OCI-LY3 (cell line): ENCODE results near the gene ZNF134.

Source experiments
- H2AFZ ChIP-seq: fragments of 200-600, 300-600 bp; shearing (Covaris generic); 2 replicates; pipeline ENCODE4 v1.6.0; 2014; ENCODE audit warnings: antibody characterized with exemption, low read depth, low read length
- H3K27ac ChIP-seq: fragments of 200-600, 300-600 bp; sonication (generic); 2 replicates; pipeline ENCODE4 v1.5.1; 2014; ENCODE audit warnings: mild to moderate bottlenecking, low read length, moderate library complexity, mixed read lengths
- H3K27me3 ChIP-seq: fragments of 200-600, 300-600 bp; sonication (generic); 2 replicates; pipeline ENCODE4 v1.6.1; 2014; ENCODE audit warnings: low read depth, low read length, mixed read lengths
- H3K36me3 ChIP-seq: fragments of 200-600, 300-600 bp; sonication (generic); replicated peaks from 2 replicates; pipeline ENCODE3; 2014; ENCODE audit warnings: low read depth, low read length, mixed read lengths
- H3K4me1 ChIP-seq: fragments of 300-600, 200-600 bp; sonication (generic); 2 replicates; pipeline ENCODE4 v1.6.1; 2014; ENCODE audit warnings: low read length, mixed read lengths
- H3K4me2 ChIP-seq: fragments of 200-600, 300-600 bp; sonication (generic); 2 replicates; pipeline ENCODE4 v1.6.1; 2014; ENCODE audit warnings: low read length, mixed read lengths
- H3K4me3 ChIP-seq: fragments of 300-600, 200-600 bp; sonication (generic); 2 replicates; pipeline ENCODE4 v1.5.1; 2014; ENCODE audit warnings: antibody characterized with exemption, mild to moderate bottlenecking, low read length, moderate library complexity
- H3K79me2 ChIP-seq: fragments of 300-600, 200-600 bp; shearing (Covaris generic); 2 replicates; pipeline ENCODE4 v1.6.1; 2014; ENCODE audit warnings: mild to moderate bottlenecking, low read length, mixed read lengths
- H3K9ac ChIP-seq: fragments of 300-600, 200-600 bp; shearing (Covaris generic); 2 replicates; pipeline ENCODE4 v1.6.0; 2014; ENCODE audit warnings: mild to moderate bottlenecking, low read length, moderate library complexity
- H3K9me3 ChIP-seq: fragments of 200-600, 300-600 bp; shearing (Covaris generic); 2 replicates; pipeline ENCODE4 v1.6.1; 2014; ENCODE audit warnings: low read length, mixed read lengths; ENCODE audit not compliant: insufficient read depth
- H4K20me1 ChIP-seq: fragments of 200-600, 300-600 bp; sonication (generic); 2 replicates; pipeline ENCODE4 v1.6.1; 2016; ENCODE audit warnings: low read length, mixed read lengths; ENCODE audit not compliant: insufficient read depth
- CTCF ChIP-seq: fragments of 200-600, 300-600 bp; sonication (generic); IDR thresholded peaks from 2 replicates; pipeline ENCODE4 v1.5.1; 2014; ENCODE audit warnings: antibody characterized with exemption, low read length, low read depth
- EZH2phosphoT487 ChIP-seq: fragments of 200-600 bp; shearing (Covaris generic); IDR thresholded peaks from 2 replicates; pipeline ENCODE4 v1.6.1; 2018; ENCODE audit warnings: antibody characterized with exemption, mixed run types, low read depth

The ZNF134 gene

DNA sequence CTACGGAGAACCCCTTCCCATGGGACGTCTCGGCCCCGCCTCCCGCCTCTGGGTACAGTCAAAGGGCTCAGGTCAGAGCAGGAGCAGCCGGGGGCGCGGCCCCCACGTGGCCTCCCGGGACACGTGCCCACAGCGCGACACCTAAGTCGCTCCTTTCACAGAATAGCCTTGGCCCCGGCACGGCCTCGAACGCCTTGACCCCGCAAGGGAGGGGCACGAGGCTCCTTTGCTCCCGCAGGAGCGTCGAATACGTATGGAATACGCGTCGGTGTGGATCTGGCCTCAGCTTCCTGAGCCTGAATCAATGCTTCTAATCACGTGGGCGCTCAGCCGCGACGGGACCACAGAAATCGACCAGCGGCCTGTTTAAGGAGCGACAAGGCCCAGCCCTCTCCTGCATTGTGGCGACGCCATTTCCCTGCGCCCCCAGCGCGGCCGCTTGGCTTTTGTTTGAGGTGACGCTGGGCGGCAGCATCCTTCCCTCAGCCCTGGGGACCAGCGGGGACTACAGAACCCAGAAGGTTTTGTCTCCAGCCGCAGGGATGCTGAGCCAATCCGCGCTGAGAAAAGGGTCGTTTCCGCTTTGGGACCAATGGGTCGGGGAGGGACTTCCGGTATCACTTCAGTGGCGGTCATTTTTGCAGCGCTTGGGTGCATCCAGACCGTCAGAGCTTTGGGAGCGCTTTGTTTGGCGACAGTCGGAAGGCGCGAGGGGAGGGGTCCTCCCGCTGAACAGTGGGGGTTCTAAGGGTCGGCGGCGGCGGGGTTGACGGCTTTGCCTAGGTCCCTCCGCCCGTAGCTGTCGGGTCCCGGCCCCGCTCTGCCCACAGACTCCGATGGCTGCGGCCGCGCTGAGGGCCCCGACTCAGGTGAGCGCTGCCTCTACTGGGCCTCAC lies 30.3 kb upstream of the ZNF134 start, which contains the start of gene ZIK1:
Gene ZIK1, plus strand, starts transcription at position 625 of the 896 bp plus-strand sequence. Its CDS starts 212 bp downstream, at position 837.
- TF ChIP-seq CTCF (no peak), EZH2phosphoT487 (no peak)
- Histone ChIP-seq H3K4me3 (no peak within 1 kb of the TSS), H3K4me2 (no peak within 1 kb of the TSS), H3K4me1 (0 out of 2 replicates have a peak, but pooled peaks cover 3% of the 10 kb centered on the region), H3K9ac (no peak within 1 kb of the TSS), H4K20me1 (no peaks in the 10 kb centered on the region), H3K79me2 (no peaks in the 10 kb centered on the region), H3K9me3 (peaks cover 10% of the 10 kb centered on the region; the same call in 1 of the 2 replicates), H3K36me3 (peaks cover 5% of the 10 kb centered on the region), H2AFZ (no peak within 1 kb of the TSS), H3K27me3 (no peaks in the 10 kb centered on the region), H3K27ac (no peak within 1 kb of the TSS)

DNA sequence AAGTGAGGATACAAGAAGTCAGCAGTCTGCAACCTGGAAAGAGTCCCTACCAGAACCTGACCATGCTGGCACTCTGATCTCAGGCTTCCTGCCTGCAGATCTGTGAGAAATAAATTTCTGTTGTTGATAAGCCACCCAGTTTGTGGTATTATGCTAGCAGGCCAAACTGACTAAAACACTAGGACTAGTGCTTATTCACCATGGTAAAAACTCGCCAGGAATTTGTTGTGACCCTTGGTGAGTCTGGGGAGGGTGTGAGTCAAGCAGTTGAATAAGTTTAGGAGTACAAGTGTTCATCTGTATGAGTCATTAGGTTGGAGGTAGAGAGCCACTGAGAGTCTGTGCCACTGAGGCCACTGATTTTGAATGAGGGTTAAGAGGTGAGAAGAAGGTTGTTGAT lies 26.5 kb upstream of the ZNF134 start:
- H3K36me3 ChIP-seq, result no peaks in the 10 kb centered on the region

DNA sequence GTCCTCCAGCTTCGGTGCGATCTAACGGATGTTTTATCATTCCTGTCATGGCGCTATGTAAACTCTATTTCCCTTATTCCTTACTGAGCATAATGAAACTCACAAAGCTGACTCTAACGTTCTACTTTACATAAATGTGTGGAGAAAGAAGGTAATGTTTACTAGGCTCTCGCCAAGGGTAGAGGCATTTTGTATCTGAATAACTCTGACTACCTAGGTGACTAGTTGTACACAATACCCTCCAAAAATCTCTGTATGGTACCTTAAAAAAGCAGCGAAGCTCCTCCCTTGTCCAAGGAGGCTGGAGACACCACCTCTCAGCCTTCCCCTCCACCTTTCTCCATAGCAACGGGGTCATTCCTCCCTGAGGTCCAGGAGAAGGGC lies 14.7 kb upstream of the ZNF134 start:
- 0 out of 2 replicates have a peak, but pooled peaks cover 2% of the 10 kb centered on the region for H3K9me3 ChIP-seq
- no peak; the same call in 1 of the 2 replicates for TF ChIP-seq CTCF
- TF ChIP-seq EZH2phosphoT487, result no peak
- no peaks in the 10 kb centered on the region for H4K20me1 ChIP-seq
- peak overlapping the region; percentile 72 for H3K4me2 ChIP-seq
- H3K36me3 ChIP-seq, result peaks cover 25% of the 10 kb centered on the region
- peak overlapping the region; percentile 87 for H3K4me3 ChIP-seq
- H2AFZ ChIP-seq, result peak overlapping the region; percentile 98
- H3K27me3 ChIP-seq, result no peaks in the 10 kb centered on the region
- peaks cover 14% of the 10 kb centered on the region for H3K79me2 ChIP-seq
- peak overlapping the region; percentile 14; the same call in 1 of the 2 replicates for H3K9ac ChIP-seq
- no peak overlapping the region for H3K27ac ChIP-seq
- peaks cover 10% of the 10 kb centered on the region for H3K4me1 ChIP-seq

More for the DNA sequence above, 26.5 kb upstream of the ZNF134 start:
- H3K9me3 ChIP-seq, result peaks cover 10% of the 10 kb centered on the region; the same call in 1 of the 2 replicates
- H3K27ac ChIP-seq, result no peak overlapping the region
- no peaks in the 10 kb centered on the region for H3K4me1 ChIP-seq
- no peaks in the 10 kb centered on the region for H3K79me2 ChIP-seq
- no peaks in the 10 kb centered on the region for H3K27me3 ChIP-seq
- no peak overlapping the region for H2AFZ ChIP-seq
- H4K20me1 ChIP-seq, result no peaks in the 10 kb centered on the region
- no peak for TF ChIP-seq CTCF
- no peak for TF ChIP-seq EZH2phosphoT487
- H3K4me3 ChIP-seq, result no peak overlapping the region
- H3K4me2 ChIP-seq, result no peak overlapping the region
- no peak overlapping the region for H3K9ac ChIP-seq

DNA sequence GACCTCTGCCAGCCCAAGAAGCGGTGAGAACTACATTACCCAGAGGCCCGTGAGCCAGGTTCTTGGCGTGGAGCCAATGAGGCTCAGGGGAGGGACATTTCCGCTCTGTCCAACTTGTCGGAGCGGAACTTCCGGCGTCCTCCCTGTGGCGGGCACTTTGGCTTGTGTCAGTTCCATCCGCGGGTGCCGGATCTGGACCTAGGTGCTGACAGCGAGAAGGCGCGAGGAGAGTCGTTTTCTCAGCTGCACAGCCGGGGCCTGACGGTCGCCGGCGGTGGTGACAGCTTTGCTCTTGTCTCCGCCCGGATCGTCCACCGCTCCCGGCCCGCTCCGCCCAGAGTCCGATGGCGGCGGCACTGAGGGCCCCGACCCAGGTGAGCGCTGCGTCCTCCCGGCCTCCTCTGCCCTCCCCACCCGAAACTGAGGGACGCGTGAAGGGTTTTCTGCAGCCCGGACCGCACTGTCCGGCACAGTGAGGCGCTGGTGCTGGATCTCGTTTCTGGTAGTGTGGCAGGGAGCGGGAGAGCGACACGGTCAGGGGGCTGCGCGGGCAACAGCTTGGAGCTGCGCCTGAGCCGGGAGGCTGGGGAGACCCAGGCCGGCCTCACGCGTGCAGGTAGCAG lies 14.2 kb upstream of the ZNF134 start, which contains the start of gene ZNF530:
Gene ZNF530, plus strand, starts transcription at position 125 of the 623 bp plus-strand sequence. CDS start 4,461 bp downstream, outside the sequence.
- H3K9me3 ChIP-seq, result 0 out of 2 replicates have a peak, but pooled peaks cover 2% of the 10 kb centered on the region
- H3K27ac ChIP-seq, result no peak within 1 kb of the TSS
- H3K9ac ChIP-seq, result peak within 1 kb of the TSS; percentile 61
- H3K4me2 ChIP-seq, result peak within 1 kb of the TSS; percentile 72
- peaks cover 14% of the 10 kb centered on the region for H3K79me2 ChIP-seq
- H3K36me3 ChIP-seq, result peaks cover 30% of the 10 kb centered on the region
- H2AFZ ChIP-seq, result peak within 1 kb of the TSS; percentile 98
- TF ChIP-seq CTCF, result no peak
- TF ChIP-seq EZH2phosphoT487, result no peak
- peaks cover 10% of the 10 kb centered on the region for H3K4me1 ChIP-seq
- no peaks in the 10 kb centered on the region for H3K27me3 ChIP-seq
- peak within 1 kb of the TSS; percentile 87 for H3K4me3 ChIP-seq
- H4K20me1 ChIP-seq, result no peaks in the 10 kb centered on the region
